GM10248 (cell line): ENCODE data around the gene TMEM130.

Experiments
- CTCF ChIA-PET: fragments of 300-600 bp; sonication (Branson Sonifier 250); formaldehyde crosslinking; extraction: SDS; loops from one replicate; lab custom pipeline; 2021; ENCODE audit warnings: antibody characterized with exemption; lab: Yijun Ruan, JAX
- POLR2A ChIA-PET: fragments of 350-650 bp; sonication (Branson Sonifier 250); formaldehyde crosslinking; extraction: SDS; loops from one replicate; lab custom pipeline; 2020; ENCODE audit warnings: antibody characterized with exemption; lab: Yijun Ruan, JAX
- DNase-seq: peaks from one replicate; pipeline ENCODE4 v3.0.0; 2012; ENCODE audit errors: extremely low spot score
- CTCF ChIP-seq: IDR thresholded peaks from 2 replicates; pipeline ENCODE4 v1.5.1; 2012; ENCODE audit warnings: mild to moderate bottlenecking, low read depth; ENCODE audit errors: extremely low read depth, missing control alignments, control extremely low read depth

The TMEM130 gene

DNA sequence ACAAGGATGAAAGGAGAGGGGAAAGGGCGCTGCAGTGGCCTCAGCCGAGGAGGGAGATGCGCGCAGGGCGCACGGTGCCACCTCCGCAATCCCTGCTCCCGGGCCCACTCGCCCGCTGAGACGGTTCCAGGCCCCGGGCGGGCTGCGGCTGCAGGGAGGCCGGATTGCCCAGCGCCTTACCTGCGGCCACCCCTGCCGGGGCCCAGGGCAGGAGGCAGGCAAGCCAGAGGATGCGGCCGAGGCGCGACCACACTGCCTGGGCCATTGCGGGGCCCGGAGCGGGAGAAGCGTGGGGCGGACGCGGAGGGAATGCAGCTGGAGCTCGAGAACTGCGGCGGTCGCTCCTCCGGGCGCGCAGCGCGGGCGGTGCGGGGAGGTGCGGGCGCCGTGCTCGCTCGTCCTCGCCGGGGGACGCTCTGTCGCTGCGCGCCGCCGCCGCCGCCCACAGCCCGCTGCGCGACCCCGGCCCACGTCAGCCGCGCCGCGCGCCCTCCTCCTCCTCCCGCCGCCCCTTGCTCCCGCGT lies at the start of gene TMEM130:
Gene TMEM130, minus strand, starts transcription at position 418 of the 524 bp plus-strand sequence. Its CDS starts 153 bp downstream, at position 265.
- ChIA-PET POLR2A (no interaction called here), CTCF (interaction anchor here (1.0 to 3.8 kb wide), 2 partner anchors 8 to 29 kb away, joined by 3 to 13 read pairs; partner anchors contain the start of gene TRRAP)
- TF ChIP-seq CTCF: no peak
- DNase-seq: peak; percentile 33

GRCh38 chr7:98917331-98917730 lies 47.5 kb upstream of the TMEM130 start:
- no peak for DNase-seq
- ChIA-PET POLR2A (no interaction called here), CTCF (no interaction called here)
- no peak for TF ChIP-seq CTCF

DNA sequence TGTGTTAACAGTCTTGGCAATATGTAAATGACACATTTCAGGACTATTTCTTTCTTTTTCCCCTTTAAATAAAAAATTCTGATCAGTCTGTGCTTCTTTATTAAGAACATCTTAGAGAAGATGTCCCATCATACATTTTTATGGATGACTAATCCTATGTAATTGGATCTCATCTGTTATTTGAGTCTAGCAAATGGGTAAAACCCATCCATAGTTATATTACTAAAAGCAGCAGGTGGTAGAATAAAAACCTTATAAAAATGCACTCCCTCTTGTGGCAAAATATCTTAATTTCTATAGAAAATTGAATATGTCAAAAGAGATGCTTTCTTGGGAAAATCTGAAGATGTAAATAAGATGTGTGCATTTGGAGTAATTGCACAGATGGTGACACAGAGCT lies 43.8 kb upstream of the TMEM130 start:
- POLR2A ChIA-PET: no interaction called here
- DNase-seq: no peak
- CTCF ChIA-PET: interaction anchor here (0.7 to 1.6 kb wide), 6 partner anchors 9 to 75 kb away, joined by 3 to 5 read pairs (median 3); no protein-coding TSS in a partner anchor
- no peak for TF ChIP-seq CTCF

- no peak for DNase-seq
- ChIA-PET CTCF (interaction anchor here (1.1 to 1.6 kb wide), 3 partner anchors 23 to 76 kb away, joined by 3 to 5 read pairs (median 3); no protein-coding TSS in a partner anchor), POLR2A (no interaction called here)
- TF ChIP-seq CTCF: no peak
Observed at GRCh38 chr7:98913026-98913425, 43.2 kb upstream of the TMEM130 start.

- no peak for DNase-seq
- POLR2A ChIA-PET: no interaction called here
- CTCF ChIA-PET: interaction anchor here (0.9 to 1.1 kb wide), 3 partner anchors 11 to 39 kb away, joined by 3 read pairs; no protein-coding TSS in a partner anchor
- TF ChIP-seq CTCF: no peak
Observed at GRCh38 chr7:98911916-98912315, 42.1 kb upstream of the TMEM130 start.

GRCh38 chr7:98910427-98910826 lies 40.6 kb upstream of the TMEM130 start:
- TF ChIP-seq CTCF: no peak
- ChIA-PET POLR2A (no interaction called here), CTCF (interaction anchor here (1.5 kb wide), 1 partner anchor 74 kb away, joined by 3 read pairs; no protein-coding TSS in a partner anchor)
- no peak for DNase-seq

DNA sequence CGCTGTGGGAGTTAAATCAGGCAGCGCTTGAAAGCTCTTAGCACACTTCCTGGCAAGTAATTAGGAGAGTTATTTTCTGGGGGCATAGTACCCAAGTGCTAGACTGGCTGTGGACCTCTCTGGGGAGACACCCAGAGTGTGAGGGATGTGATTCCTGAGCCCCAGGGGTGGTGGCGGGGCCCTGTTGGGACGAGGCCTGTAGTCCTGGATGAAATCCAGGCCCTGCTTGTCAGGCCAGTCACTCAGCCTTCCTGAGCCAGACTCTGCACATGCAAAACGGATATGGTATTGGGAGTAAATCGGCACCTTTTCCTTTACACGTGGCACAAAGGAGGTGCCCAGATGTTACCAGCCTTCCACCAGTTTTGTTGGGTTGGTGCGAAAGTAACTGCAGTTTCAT lies 39.7 kb upstream of the TMEM130 start:
- TF ChIP-seq CTCF: no peak
- DNase-seq: no peak
- ChIA-PET POLR2A (no interaction called here), CTCF (no interaction called here)
